Stimulated activated CD4-positive, alpha-beta T cell treated with anti-CD3 and anti-CD28 coated beads, Interleukin-1b, Interleukin-23, amount 100 ng/mL, for 1 hour (primary cell): ENCODE measurements around the gene ABLIM2.

Experiments
- DNase-seq, 2 donors: peaks; one replicate each; pipeline ENCODE4 v3.0.0-alpha.2; 2020; ENCODE audit warnings: low read depth in 2 of 2

The ABLIM2 gene

GRCh38 chr4:8070736-8071718 is 87.6 kb downstream of the ABLIM2 start:
- DNase-seq, result no peak

GRCh38 chr4:8069102-8069752 is 89.4 kb downstream of the ABLIM2 start:
- no peak for DNase-seq

GRCh38 chr4:8067945-8068896 is 90.4 kb downstream of the ABLIM2 start:
- no peak for DNase-seq

- no peak for DNase-seq
Measured at GRCh38 chr4:8067274-8067936, 91.2 kb downstream of the ABLIM2 start.

GRCh38 chr4:8066336-8066931 is 92.2 kb downstream of the ABLIM2 start:
- DNase-seq, result no peak

- no peak for DNase-seq
Measured at GRCh38 chr4:8063974-8064563, 94.5 kb downstream of the ABLIM2 start.

- DNase-seq, result no peak
Measured at GRCh38 chr4:8061573-8061972, 97.0 kb downstream of the ABLIM2 start.

GRCh38 chr4:8061145-8061544 is 97.5 kb downstream of the ABLIM2 start:
- no peak for DNase-seq

GRCh38 chr4:8060632-8061031 is 98.0 kb downstream of the ABLIM2 start:
- no peak for DNase-seq

- DNase-seq, result no peak
Measured at GRCh38 chr4:8058031-8058479, 100.6 kb downstream of the ABLIM2 start.

GRCh38 chr4:8055206-8055605 is 103.4 kb downstream of the ABLIM2 start:
- DNase-seq, result no peak

GRCh38 chr4:8053688-8054449 is 104.7 kb downstream of the ABLIM2 start:
- no peak for DNase-seq

- DNase-seq, result no peak
Measured at GRCh38 chr4:8052160-8052691, 106.4 kb downstream of the ABLIM2 start.

- no peak for DNase-seq
Measured at GRCh38 chr4:8051644-8052043, 107.0 kb downstream of the ABLIM2 start.

GRCh38 chr4:8050555-8051206 is 107.9 kb downstream of the ABLIM2 start:
- no peak for DNase-seq

- DNase-seq, result no peak
Measured at GRCh38 chr4:8050180-8050554, 108.4 kb downstream of the ABLIM2 start.

- DNase-seq, result no peak
Measured at GRCh38 chr4:8048856-8049676, 109.5 kb downstream of the ABLIM2 start.
